ENCODE data around the gene RGL1. TPM values are rescaled to one million over a fixed set of nuclear protein-coding genes. Genes with fewer than 3 reads are reported as not detected.
A peak's percentile ranks its signal among the peaks of the same experiment; 100 is the strongest.

Gene RGL1
- total RNA-seq, 1 donor from 2014 or later, result 15.0 TPM

DNA sequence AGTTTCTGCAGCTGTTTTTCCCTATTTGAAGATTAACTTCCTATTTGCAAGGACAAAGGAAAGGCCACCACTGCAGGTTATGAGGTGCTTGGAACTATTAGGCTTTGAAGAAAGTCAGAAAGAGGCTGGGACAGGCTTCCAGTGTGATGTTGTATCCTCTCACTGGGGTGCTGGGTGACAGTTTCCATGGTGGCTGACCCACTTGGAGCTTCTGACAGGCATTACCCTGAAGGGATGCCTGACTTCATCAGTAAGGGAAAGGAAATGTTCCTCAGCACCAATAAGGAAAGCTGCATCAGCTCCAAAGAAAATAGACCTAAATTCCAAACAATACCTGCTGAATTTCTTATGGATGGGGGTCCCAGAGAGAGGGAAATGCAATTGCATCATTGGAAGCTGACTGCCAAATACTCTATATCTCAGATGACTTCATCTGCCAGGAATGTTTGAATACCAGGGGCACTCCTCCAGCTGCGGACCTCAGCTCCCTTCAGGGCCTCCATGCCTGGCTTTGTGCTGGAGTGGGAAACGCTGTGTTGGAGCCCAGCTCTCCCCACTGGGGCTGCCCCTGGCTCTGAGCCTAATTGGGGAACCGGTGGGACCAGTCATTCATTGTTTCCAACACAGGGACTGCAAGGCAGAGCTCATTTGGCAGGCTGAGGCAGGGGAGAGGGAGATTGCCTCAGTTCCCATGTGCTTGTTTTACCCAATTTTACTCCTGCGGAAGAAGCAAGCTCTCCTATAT, 76.6 kb downstream of the RGL1 start:
- no peak overlapping the region for H3K27ac ChIP-seq

GRCh38 chr1:183882335-183883167, 77.6 kb downstream of the RGL1 start:
- no peak overlapping the region for H3K9ac ChIP-seq
- H3K36me3 ChIP-seq, result no peaks in the 10 kb centered on the region
- Mint-ChIP-seq H3K9me3 (no peaks in the 10 kb centered on the region), H3K4me1 (peaks cover 39% of the 10 kb centered on the region), H3K27me3 (ENCODE audit: insufficient read depth, low read depth) (no peaks in the 10 kb centered on the region), H3K4me3 (no peak overlapping the region), H3K36me3 (peaks cover 51% of the 10 kb centered on the region), H3K27ac (peak overlapping the region; percentile 4)
- no peaks in the 10 kb centered on the region for H3K9me3 ChIP-seq (ENCODE audit: low read depth)
- no peak for DNase-seq (ENCODE audit: low spot score)
- no peak overlapping the region for H3K4me3 ChIP-seq
- H3K27me3 ChIP-seq, result no peaks in the 10 kb centered on the region
- TF ChIP-seq, protein P1, sequence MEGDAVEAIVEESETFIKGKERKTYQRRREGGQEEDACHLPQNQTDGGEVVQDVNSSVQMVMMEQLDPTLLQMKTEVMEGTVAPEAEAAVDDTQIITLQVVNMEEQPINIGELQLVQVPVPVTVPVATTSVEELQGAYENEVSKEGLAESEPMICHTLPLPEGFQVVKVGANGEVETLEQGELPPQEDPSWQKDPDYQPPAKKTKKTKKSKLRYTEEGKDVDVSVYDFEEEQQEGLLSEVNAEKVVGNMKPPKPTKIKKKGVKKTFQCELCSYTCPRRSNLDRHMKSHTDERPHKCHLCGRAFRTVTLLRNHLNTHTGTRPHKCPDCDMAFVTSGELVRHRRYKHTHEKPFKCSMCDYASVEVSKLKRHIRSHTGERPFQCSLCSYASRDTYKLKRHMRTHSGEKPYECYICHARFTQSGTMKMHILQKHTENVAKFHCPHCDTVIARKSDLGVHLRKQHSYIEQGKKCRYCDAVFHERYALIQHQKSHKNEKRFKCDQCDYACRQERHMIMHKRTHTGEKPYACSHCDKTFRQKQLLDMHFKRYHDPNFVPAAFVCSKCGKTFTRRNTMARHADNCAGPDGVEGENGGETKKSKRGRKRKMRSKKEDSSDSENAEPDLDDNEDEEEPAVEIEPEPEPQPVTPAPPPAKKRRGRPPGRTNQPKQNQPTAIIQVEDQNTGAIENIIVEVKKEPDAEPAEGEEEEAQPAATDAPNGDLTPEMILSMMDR (IDR thresholded peaks at IDR 0.05), result no peak
- no peak for TF ChIP-seq EZH2phosphoT487 (IDR thresholded peaks at IDR 0.05)
- no peak for TF ChIP-seq EZH2 (IDR thresholded peaks at IDR 0.05)
- no peak overlapping the region for H2AFZ ChIP-seq (replicated peaks)
- no peak overlapping the region for H3K27ac ChIP-seq
- no peaks in the 10 kb centered on the region for H4K20me1 ChIP-seq (ENCODE audit: low read depth)
- peaks cover 14% of the 10 kb centered on the region for H3K4me1 ChIP-seq
- no peaks in the 10 kb centered on the region for H3F3A ChIP-seq (ENCODE audit: low read depth)
- H3K79me2 ChIP-seq (ENCODE audit: low read depth), result no peaks in the 10 kb centered on the region
- H3K4me2 ChIP-seq, result peak overlapping the region; percentile 25

More for the DNA sequence above, 76.6 kb downstream of the RGL1 start:
- H3K4me3 ChIP-seq, result no peak overlapping the region
- H3K4me3 Mint-ChIP-seq, result no peak overlapping the region
- H3K9me3 Mint-ChIP-seq, result no peaks in the 10 kb centered on the region
- no peaks in the 10 kb centered on the region for H3K27me3 Mint-ChIP-seq (ENCODE audit: insufficient read depth, low read depth)
- H2AFZ ChIP-seq (replicated peaks), result no peak overlapping the region
- H3K79me2 ChIP-seq (ENCODE audit: low read depth), result no peaks in the 10 kb centered on the region
- no peaks in the 10 kb centered on the region for H3K9me3 ChIP-seq (ENCODE audit: low read depth)
- peaks cover 23% of the 10 kb centered on the region for H3K4me1 ChIP-seq
- H3K27me3 ChIP-seq, result no peaks in the 10 kb centered on the region
- peak; percentile 67 for DNase-seq (ENCODE audit: low spot score)
- H3K4me2 ChIP-seq, result peak overlapping the region; percentile 25
- peak overlapping the region; percentile 4 for H3K27ac Mint-ChIP-seq
- H3K36me3 ChIP-seq, result no peaks in the 10 kb centered on the region
- H3F3A ChIP-seq (ENCODE audit: low read depth), result no peaks in the 10 kb centered on the region
- peaks cover 49% of the 10 kb centered on the region for H3K4me1 Mint-ChIP-seq
- no peak overlapping the region for H3K9ac ChIP-seq
- H3K36me3 Mint-ChIP-seq, result peaks cover 46% of the 10 kb centered on the region
- TF ChIP-seq EZH2 (IDR thresholded peaks at IDR 0.05) (no peak), EZH2phosphoT487 (IDR thresholded peaks at IDR 0.05) (no peak)
- TF ChIP-seq, protein P1 (IDR thresholded peaks at IDR 0.05), result no peak
- H4K20me1 ChIP-seq (ENCODE audit: low read depth), result no peaks in the 10 kb centered on the region

GRCh38 chr1:183883623-183884022, 78.7 kb downstream of the RGL1 start:
- Histone ChIP-seq H3F3A (ENCODE audit: low read depth) (no peaks in the 10 kb centered on the region), H3K4me3 (no peak overlapping the region), H4K20me1 (ENCODE audit: low read depth) (no peaks in the 10 kb centered on the region), H3K4me1 (peaks cover 12% of the 10 kb centered on the region), H3K27me3 (no peaks in the 10 kb centered on the region), H2AFZ (replicated peaks) (no peak overlapping the region), H3K9me3 (ENCODE audit: low read depth) (no peaks in the 10 kb centered on the region), H3K9ac (no peak overlapping the region), H3K36me3 (no peaks in the 10 kb centered on the region), H3K27ac (no peak overlapping the region), H3K4me2 (no peak overlapping the region), H3K79me2 (ENCODE audit: low read depth) (no peaks in the 10 kb centered on the region)
- no peak overlapping the region for H3K27ac Mint-ChIP-seq
- H3K4me3 Mint-ChIP-seq, result no peak overlapping the region
- no peaks in the 10 kb centered on the region for H3K9me3 Mint-ChIP-seq
- H3K4me1 Mint-ChIP-seq, result peaks cover 33% of the 10 kb centered on the region
- DNase-seq (ENCODE audit: low spot score), result no peak
- TF ChIP-seq EZH2phosphoT487 (IDR thresholded peaks at IDR 0.05) (no peak), EZH2 (IDR thresholded peaks at IDR 0.05) (no peak)
- TF ChIP-seq, protein P1 (IDR thresholded peaks at IDR 0.05), result no peak
- H3K27me3 Mint-ChIP-seq (ENCODE audit: insufficient read depth, low read depth), result no peaks in the 10 kb centered on the region
- H3K36me3 Mint-ChIP-seq, result peaks cover 58% of the 10 kb centered on the region
